B cell (primary cell): ENCODE measurements around the gene PUS7.

Experiments used
- EZH2 ChIP-seq: IDR thresholded peaks from 2 replicates; pipeline ENCODE4 v1.6.1; 2012; ENCODE audit warnings: borderline replicate concordance, low read depth, mild to moderate bottlenecking, moderate library complexity, low read length; ENCODE audit not compliant: insufficient read depth, poor library complexity, severe bottlenecking
- TF ChIP-seq, protein P1 (sequence below): fragments of 200-600 bp; IDR thresholded peaks from one replicate; pipeline ENCODE4 v1.8.0; 2022; ENCODE audit warnings: antibody characterized with exemption, mild to moderate bottlenecking

DNA sequence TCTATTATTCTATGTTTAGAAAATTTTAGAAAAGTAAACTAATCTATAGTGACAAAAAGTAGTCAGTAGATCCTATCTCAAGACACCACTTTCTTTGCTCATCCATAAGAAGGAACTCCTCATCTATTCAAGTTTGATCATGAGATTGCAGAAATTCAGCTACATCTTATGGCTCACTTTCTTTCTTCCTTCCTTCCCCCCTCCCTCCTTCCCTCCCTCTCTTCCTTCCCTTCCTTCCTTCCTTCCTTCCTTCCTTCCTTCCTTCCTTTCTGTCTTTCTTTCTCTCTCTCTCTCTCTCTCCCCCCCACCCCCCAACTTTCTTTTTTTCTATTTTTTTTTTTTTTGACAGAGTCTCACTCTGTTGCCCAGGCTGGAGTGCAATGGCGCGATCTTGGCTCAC lies 98.1 kb downstream of the PUS7 start:
- TF ChIP-seq, protein P1, sequence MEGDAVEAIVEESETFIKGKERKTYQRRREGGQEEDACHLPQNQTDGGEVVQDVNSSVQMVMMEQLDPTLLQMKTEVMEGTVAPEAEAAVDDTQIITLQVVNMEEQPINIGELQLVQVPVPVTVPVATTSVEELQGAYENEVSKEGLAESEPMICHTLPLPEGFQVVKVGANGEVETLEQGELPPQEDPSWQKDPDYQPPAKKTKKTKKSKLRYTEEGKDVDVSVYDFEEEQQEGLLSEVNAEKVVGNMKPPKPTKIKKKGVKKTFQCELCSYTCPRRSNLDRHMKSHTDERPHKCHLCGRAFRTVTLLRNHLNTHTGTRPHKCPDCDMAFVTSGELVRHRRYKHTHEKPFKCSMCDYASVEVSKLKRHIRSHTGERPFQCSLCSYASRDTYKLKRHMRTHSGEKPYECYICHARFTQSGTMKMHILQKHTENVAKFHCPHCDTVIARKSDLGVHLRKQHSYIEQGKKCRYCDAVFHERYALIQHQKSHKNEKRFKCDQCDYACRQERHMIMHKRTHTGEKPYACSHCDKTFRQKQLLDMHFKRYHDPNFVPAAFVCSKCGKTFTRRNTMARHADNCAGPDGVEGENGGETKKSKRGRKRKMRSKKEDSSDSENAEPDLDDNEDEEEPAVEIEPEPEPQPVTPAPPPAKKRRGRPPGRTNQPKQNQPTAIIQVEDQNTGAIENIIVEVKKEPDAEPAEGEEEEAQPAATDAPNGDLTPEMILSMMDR = no peak
- no peak for TF ChIP-seq EZH2
